Thymus (tissue), 11 donors: ENCODE measurements around the gene ZNF385B. TPM values are rescaled to one million over a fixed set of nuclear protein-coding genes. Genes with fewer than 3 reads are reported as not detected.

Experiments
- DNase-seq, 9 donors: peaks; one replicate each; pipeline ENCODE4 v3.0.0-alpha.2; 2013; ENCODE audit warnings: low spot score in 9 of 9, low read depth in 6 of 9, missing footprints in 1 of 9
- H3K27ac ChIP-seq, 2 donors: one replicate each; pipeline ENCODE4 v1.5.1; 2013; ENCODE audit warnings: control low read depth in 1 of 2, low read depth in 1 of 2, low read length in 1 of 2, mild to moderate bottlenecking in 1 of 2, moderate library complexity in 1 of 2
- H3K27me3 ChIP-seq, 2 donors: one replicate each; pipeline ENCODE4 v1.5.1; 2013; ENCODE audit warnings: low read length in 1 of 2; ENCODE audit not compliant: control insufficient read depth in 2 of 2, insufficient read depth in 1 of 2
- H3K36me3 ChIP-seq, 2 donors: one replicate each; pipeline ENCODE4 v1.5.1; 2013; ENCODE audit warnings: low read length in 1 of 2, mild to moderate bottlenecking in 1 of 2, moderate library complexity in 1 of 2; ENCODE audit not compliant: control insufficient read depth in 2 of 2, insufficient read depth in 2 of 2
- H3K4me1 ChIP-seq, 2 donors: one replicate each; pipeline ENCODE4 v1.5.1; 2013; ENCODE audit warnings: low read length in 2 of 2; ENCODE audit not compliant: control insufficient read depth in 2 of 2, insufficient read depth in 2 of 2
- H3K4me3 ChIP-seq, 2 donors: one replicate each; pipeline ENCODE4 v1.5.1; 2013; ENCODE audit warnings: low read length in 2 of 2, control low read depth in 1 of 2, mild to moderate bottlenecking in 1 of 2
- H3K9me3 ChIP-seq, 2 donors: one replicate each; pipeline ENCODE4 v1.5.1; 2013; ENCODE audit warnings: low read length in 1 of 2, mild to moderate bottlenecking in 1 of 2; ENCODE audit not compliant: control insufficient read depth in 2 of 2, insufficient read depth in 1 of 2
- WGBS: extraction: QIAGEN DNeasy Blood & Tissue Kit; methylation state at CpG from one replicate; pipeline ENCODE4 v1.1.7; 2013; 5-methylcytosine and 5-hydroxymethylcytosine counted together
- polyA plus RNA-seq: library from polyadenylated mRNA; stranded (reverse); fragments of 200-250 nt; gene quantifications from one replicate; pipeline ENCODE4 v1.2.3, GENCODE V29; 2013
- total RNA-seq: library from RNA; stranded (reverse); fragments of 120-200 nt; gene quantifications from one replicate; pipeline ENCODE4 v1.2.4, GENCODE V29; 2013
- donor health status: healthy.

The ZNF385B gene
- total and polyA plus RNA-seq, 2 donors = 0.14 to 2.0 TPM

GRCh38 chr2:179843541-179843940 lies 17.9 kb downstream of the ZNF385B start:
- Histone ChIP-seq H3K9me3 (no peaks in the 10 kb centered on the region), H3K36me3 (no peaks in the 10 kb centered on the region), H3K27ac (no peak overlapping the region), H3K4me1 (no peaks in the 10 kb centered on the region), H3K4me3 (no peak overlapping the region), H3K27me3 (no peaks in the 10 kb centered on the region)
- no peak for DNase-seq

DNA sequence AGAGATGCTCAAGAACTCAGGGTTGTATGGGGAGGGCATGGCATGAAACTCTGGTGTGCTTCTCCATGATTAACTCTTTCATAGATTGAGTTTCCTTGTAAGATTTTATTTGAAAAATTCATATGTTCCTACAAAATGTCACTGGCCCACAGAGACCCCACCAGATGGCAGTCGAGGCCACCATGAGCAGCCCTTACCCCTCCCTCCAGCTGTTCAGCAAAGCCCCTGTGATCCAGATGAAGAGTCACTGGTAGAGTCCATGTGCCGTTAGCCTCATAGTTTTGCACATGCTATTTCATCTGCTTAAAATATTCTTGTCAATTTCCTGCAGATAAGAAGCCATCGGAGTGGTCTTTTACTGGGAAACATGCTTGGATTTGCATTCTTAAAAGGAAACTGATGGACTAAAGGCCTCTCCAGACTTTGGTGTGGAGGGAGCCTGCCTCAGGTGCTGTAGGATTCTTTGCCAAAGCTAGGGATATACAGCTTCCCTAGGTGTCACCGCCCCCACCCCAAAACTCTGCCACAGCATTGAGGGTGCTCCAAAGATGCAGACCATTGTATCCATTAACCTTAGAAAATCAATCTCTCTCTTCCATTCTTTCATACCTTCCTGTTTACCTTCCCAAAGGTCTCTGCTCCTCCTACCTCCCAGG lies 18.8 kb downstream of the ZNF385B start:
- H3K4me3 ChIP-seq = no peak overlapping the region
- no peaks in the 10 kb centered on the region for H3K9me3 ChIP-seq
- H3K36me3 ChIP-seq = no peaks in the 10 kb centered on the region
- DNase-seq = no peak
- H3K27ac ChIP-seq = no peak overlapping the region
- WGBS = 62% methylated on average over 4 of the region's 4 CpGs
- no peaks in the 10 kb centered on the region for H3K27me3 ChIP-seq
- H3K4me1 ChIP-seq = no peaks in the 10 kb centered on the region

DNA sequence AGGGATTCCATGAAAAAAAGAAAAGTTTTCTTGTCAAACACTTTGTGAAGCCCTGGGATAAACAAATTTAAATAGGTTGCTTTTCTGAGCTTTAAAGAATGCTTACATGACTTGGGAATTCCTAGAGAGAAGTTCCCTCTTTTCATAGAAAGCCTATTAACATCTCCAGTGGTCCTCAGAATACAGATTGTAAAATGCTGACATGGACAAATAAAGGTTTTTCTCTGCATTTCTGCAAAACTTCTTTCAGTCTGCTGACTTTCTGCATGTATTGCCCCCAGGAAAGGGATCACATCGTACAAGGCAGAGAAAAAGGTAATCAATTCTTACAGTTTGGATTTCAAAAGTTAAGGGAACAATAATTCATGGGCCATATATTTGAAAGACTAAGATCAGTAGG lies 20.6 kb downstream of the ZNF385B start:
- 96% methylated on average over 1 of the region's 1 CpG for WGBS
- no peaks in the 10 kb centered on the region for H3K4me1 ChIP-seq
- H3K27me3 ChIP-seq = no peaks in the 10 kb centered on the region
- H3K9me3 ChIP-seq = no peaks in the 10 kb centered on the region
- no peaks in the 10 kb centered on the region for H3K36me3 ChIP-seq
- H3K4me3 ChIP-seq = no peak overlapping the region
- DNase-seq = no peak
- H3K27ac ChIP-seq = no peak overlapping the region

- DNase-seq = no peak
- Histone ChIP-seq H3K4me3 (no peak overlapping the region), H3K27ac (no peak overlapping the region), H3K9me3 (no peaks in the 10 kb centered on the region), H3K36me3 (no peaks in the 10 kb centered on the region), H3K27me3 (no peaks in the 10 kb centered on the region), H3K4me1 (no peaks in the 10 kb centered on the region)
- WGBS = 59% methylated on average over 4 of the region's 4 CpGs
Measured at GRCh38 chr2:179837408-179837807, 24.0 kb downstream of the ZNF385B start.

DNA sequence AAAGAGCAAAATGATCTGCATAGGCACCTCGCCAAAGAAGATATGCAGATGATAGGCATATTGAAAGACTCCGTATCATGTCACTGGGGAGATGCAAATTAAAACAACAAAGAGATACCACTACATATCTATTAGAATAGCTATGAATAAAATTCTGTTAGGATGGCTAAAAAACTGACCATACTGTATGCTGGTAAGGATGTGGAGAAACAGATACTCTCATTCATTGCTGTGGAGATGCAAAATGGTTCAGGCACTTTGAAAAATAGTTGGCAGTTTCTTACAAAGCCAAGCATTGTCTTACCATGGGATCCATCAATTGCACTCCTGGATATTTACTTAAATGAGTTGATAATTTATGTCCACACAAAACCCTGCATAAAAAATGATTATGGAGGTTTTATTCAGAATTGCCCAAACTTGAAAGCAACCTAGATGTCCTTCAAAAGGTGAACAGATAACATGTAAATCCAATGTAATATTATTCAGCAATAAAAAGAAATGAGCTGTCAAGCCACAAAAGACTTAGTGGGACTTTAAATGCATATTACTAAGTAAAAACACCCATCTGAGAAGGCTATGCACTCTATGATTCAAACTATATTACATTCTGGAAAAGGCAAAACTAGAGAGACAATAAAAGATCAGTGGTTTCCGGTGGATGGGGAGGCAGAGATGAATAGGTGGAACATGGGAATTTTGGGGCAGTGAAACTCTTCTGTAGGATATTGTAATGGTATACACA lies 31.2 kb downstream of the ZNF385B start:
- H3K27me3 ChIP-seq = no peaks in the 10 kb centered on the region
- no peaks in the 10 kb centered on the region for H3K36me3 ChIP-seq
- WGBS = 96% methylated on average over 3 of the region's 3 CpGs
- H3K27ac ChIP-seq = no peak overlapping the region
- H3K4me1 ChIP-seq = no peaks in the 10 kb centered on the region
- H3K9me3 ChIP-seq = no peaks in the 10 kb centered on the region
- DNase-seq = no peak
- no peak overlapping the region for H3K4me3 ChIP-seq

DNA sequence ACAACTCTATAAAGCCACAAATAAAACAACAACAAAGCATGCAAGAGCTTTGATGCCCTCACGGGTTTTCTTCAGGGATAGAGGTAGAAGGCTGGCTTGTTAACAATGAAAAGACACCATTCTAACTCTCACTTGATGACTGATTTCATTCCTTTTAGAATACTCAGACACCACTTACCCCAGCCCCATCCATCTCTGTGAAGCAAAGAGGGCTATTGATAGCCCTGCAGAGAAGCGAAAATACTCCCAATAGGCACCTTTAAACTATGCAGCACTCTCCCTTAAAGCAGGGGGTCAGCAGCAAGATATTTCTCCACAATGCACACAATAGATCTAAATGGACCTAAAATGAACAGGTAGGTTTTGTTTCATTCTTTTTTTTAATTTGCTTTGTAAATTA lies 35.1 kb downstream of the ZNF385B start:
- Histone ChIP-seq H3K27me3 (no peaks in the 10 kb centered on the region), H3K36me3 (no peaks in the 10 kb centered on the region), H3K4me3 (no peak overlapping the region), H3K4me1 (no peaks in the 10 kb centered on the region), H3K27ac (no peak overlapping the region), H3K9me3 (no peaks in the 10 kb centered on the region)
- no peak for DNase-seq
- WGBS = 93% methylated on average over 2 of the region's 2 CpGs

- 91% methylated on average over 3 of the region's 3 CpGs for WGBS
- Histone ChIP-seq H3K27me3 (no peaks in the 10 kb centered on the region), H3K4me1 (no peaks in the 10 kb centered on the region), H3K4me3 (no peak overlapping the region), H3K27ac (no peak overlapping the region), H3K9me3 (no peaks in the 10 kb centered on the region), H3K36me3 (no peaks in the 10 kb centered on the region)
- no peak for DNase-seq
Measured at GRCh38 chr2:179825494-179825893, 35.9 kb downstream of the ZNF385B start.

GRCh38 chr2:179824961-179825360 lies 36.5 kb downstream of the ZNF385B start:
- 91% methylated on average over 1 of the region's 1 CpG for WGBS
- no peaks in the 10 kb centered on the region for H3K4me1 ChIP-seq
- no peak for DNase-seq

GRCh38 chr2:179822540-179822939 lies 38.9 kb downstream of the ZNF385B start:
- DNase-seq = no peak
- Histone ChIP-seq H3K9me3 (no peaks in the 10 kb centered on the region), H3K36me3 (no peaks in the 10 kb centered on the region), H3K4me3 (no peak overlapping the region), H3K27ac (no peak overlapping the region), H3K4me1 (no peaks in the 10 kb centered on the region), H3K27me3 (no peaks in the 10 kb centered on the region)
- WGBS = 96% methylated on average over 1 of the region's 1 CpG

More at GRCh38 chr2:179824961-179825360, 36.5 kb downstream of the ZNF385B start:
- no peak overlapping the region for H3K4me3 ChIP-seq
- no peaks in the 10 kb centered on the region for H3K27me3 ChIP-seq
- no peaks in the 10 kb centered on the region for H3K36me3 ChIP-seq
- H3K27ac ChIP-seq = no peak overlapping the region
- H3K9me3 ChIP-seq = no peaks in the 10 kb centered on the region
